Peyer's patch (tissue), 4 donors: Measurements from ENCODE around the gene WWC1.

Experiments used
- CTCF ChIP-seq, 6 experiments: fragments of 450-650 bp in 4 of 6; fragments of 200-600 bp in 2 of 6; sonication (generic) in 1 of 6; IDR thresholded peaks; one replicate each; pipeline ENCODE4 v1.5.1; 2017 to 2019; ENCODE audit warnings: antibody characterized with exemption in 6 of 6, mild to moderate bottlenecking in 3 of 6, moderate library complexity in 1 of 6
- POLR2A ChIP-seq, 2 donors: fragments of 450-650 bp; IDR thresholded peaks; one replicate each; pipeline ENCODE4 v1.5.1; 2017; ENCODE audit warnings: antibody characterized with exemption in 2 of 2, mild to moderate bottlenecking in 2 of 2, moderate library complexity in 2 of 2

- TF ChIP-seq CTCF (IDR thresholded peaks at IDR 0.05) (no peak), POLR2A (IDR thresholded peaks at IDR 0.05) (no peak)
These were observed 70.8 kb downstream of the WWC1 start for GRCh38 chr5:168362097-168362885.
